Upper lobe of left lung (tissue), 4 donors: Measurements from ENCODE around the gene SEL1L3.

ENCODE experiments used
- POLR2A ChIP-seq, 4 donors: fragments of 450-650 bp; IDR thresholded peaks; one replicate each; pipeline ENCODE4 v1.5.1; 2016 to 2017; ENCODE audit warnings: antibody characterized with exemption in 4 of 4, mild to moderate bottlenecking in 2 of 4
- TF ChIP-seq, protein P1 (sequence below), 6 experiments: fragments of 450-650 bp in 4 of 6; fragments of 200-600 bp in 2 of 6; sonication (generic) in 2 of 6; IDR thresholded peaks; one replicate each; pipeline ENCODE4 v1.5.1; 2016 to 2019; ENCODE audit warnings: antibody characterized with exemption in 6 of 6

DNA sequence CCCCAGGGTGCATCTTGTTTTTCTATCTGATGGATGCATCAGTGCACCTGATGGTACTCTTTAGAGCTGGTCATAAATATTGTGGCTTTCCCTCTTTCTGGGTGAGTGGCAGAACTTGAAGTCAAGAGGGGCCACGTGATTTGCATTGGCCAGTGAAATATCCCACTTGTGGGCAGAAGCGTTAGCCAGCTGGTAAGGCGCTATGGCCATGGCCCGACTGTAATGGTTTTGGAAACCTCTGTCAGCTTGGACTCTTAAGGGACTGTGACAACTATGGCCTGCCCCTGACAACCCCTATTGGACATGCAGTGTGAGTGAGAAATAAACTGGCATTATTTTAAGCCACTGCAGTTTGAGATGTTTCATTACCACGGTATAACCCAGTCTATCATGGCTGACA lies 72.8 kb downstream of the SEL1L3 start:
- TF ChIP-seq, protein P1, sequence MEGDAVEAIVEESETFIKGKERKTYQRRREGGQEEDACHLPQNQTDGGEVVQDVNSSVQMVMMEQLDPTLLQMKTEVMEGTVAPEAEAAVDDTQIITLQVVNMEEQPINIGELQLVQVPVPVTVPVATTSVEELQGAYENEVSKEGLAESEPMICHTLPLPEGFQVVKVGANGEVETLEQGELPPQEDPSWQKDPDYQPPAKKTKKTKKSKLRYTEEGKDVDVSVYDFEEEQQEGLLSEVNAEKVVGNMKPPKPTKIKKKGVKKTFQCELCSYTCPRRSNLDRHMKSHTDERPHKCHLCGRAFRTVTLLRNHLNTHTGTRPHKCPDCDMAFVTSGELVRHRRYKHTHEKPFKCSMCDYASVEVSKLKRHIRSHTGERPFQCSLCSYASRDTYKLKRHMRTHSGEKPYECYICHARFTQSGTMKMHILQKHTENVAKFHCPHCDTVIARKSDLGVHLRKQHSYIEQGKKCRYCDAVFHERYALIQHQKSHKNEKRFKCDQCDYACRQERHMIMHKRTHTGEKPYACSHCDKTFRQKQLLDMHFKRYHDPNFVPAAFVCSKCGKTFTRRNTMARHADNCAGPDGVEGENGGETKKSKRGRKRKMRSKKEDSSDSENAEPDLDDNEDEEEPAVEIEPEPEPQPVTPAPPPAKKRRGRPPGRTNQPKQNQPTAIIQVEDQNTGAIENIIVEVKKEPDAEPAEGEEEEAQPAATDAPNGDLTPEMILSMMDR (IDR thresholded peaks at IDR 0.05): no peak
- no peak for TF ChIP-seq POLR2A (IDR thresholded peaks at IDR 0.05)
